H1 (cell line): ENCODE data around the gene ZNF366. TPM values are rescaled to one million over a fixed set of nuclear protein-coding genes. Genes with fewer than 3 reads are reported as not detected.

Source experiments
- HDAC2 ChIP-seq, 2 experiments: fragments of 300-600 bp in 1 of 2; sonication (generic) in 1 of 2; IDR thresholded peaks; 2 replicates each; pipeline ENCODE4 v1.6.1; 2011 to 2012; ENCODE audit warnings: low read depth in 2 of 2, low read length in 2 of 2, mild to moderate bottlenecking in 2 of 2, moderate library complexity in 2 of 2, borderline replicate concordance in 1 of 2, inconsistent platforms in 1 of 2
- polyA plus RNA-seq, 7 experiments: library from polyadenylated mRNA; depleted of rRNA in 3 of 7; stranded (reverse) in 5 of 7; unstranded in 2 of 7; fragments of >200 nt in 5 of 7; fragments of 200-250 nt in 2 of 7; gene quantifications; 1 replicate in 5 of 7; 2 replicates in 1 of 7; 4 replicates in 1 of 7; pipeline versions ENCODE4 v1.2.1 to v1.2.3, GENCODE V29; 2011 to 2013; ENCODE audit warnings: missing spikeins in 2 of 7, mixed read lengths in 2 of 7
- total RNA-seq: library from RNA; stranded (reverse); fragmentation: NEBNext Ultra II Directional; extraction: Animal tissue kit (Norgen Biotek cat#: 25700); gene quantifications from 2 replicates; pipeline ENCODE4 v1.2.1, GENCODE V29; 2021

The ZNF366 gene
- total and polyA plus RNA-seq, 2 of the 8 experiments (the other 6 are each of a cell fraction or from before 2014, with no cell fraction given) = not detected

- TF ChIP-seq HDAC2 (IDR thresholded peaks at IDR 0.05; ENCODE audit: borderline replicate concordance in 1 of 2, low read depth in 2 of 2, low read length in 2 of 2) = no peak
Observed at GRCh38 chr5:72467461-72467860, 39.7 kb downstream of the ZNF366 start (continued).
